Stimulated activated CD8-positive, alpha-beta memory T cell treated with anti-CD3 and anti-CD28 coated beads, Interleukin-15, amount 100 ng/mL, for 48 hours (primary cell): ENCODE measurements around the gene MIPOL1.
"Not testable (repeated sequence)": the region's sequence is repeated elsewhere in the genome, so short reads cannot be mapped to it uniquely, and the experiment has no call there.

Experiments used
- DNase-seq, 2 donors: peaks; one replicate each; pipeline ENCODE4 v3.0.0-alpha.2; 2020; ENCODE audit warnings: low read depth in 2 of 2

Gene MIPOL1

GRCh38 chr14:37284760-37285159, 87.0 kb downstream of the MIPOL1 start:
- no peak for DNase-seq

- DNase-seq: no peak
These were observed 87.5 kb downstream of the MIPOL1 start for GRCh38 chr14:37285220-37285619.

- DNase-seq: no peak
These were observed 92.0 kb downstream of the MIPOL1 start for GRCh38 chr14:37289688-37290087.

GRCh38 chr14:37295262-37295661, 97.5 kb downstream of the MIPOL1 start:
- not testable (repeated sequence) for DNase-seq

GRCh38 chr14:37311252-37311651, 113.5 kb downstream of the MIPOL1 start:
- no peak for DNase-seq

- no peak for DNase-seq
These were observed 121.2 kb downstream of the MIPOL1 start for GRCh38 chr14:37318938-37319337.

- DNase-seq: no peak
These were observed 122.4 kb downstream of the MIPOL1 start for GRCh38 chr14:37320106-37320505.

- no peak for DNase-seq
These were observed 127.6 kb downstream of the MIPOL1 start for GRCh38 chr14:37325332-37325731.

GRCh38 chr14:37326434-37326833, 128.7 kb downstream of the MIPOL1 start:
- no peak for DNase-seq

GRCh38 chr14:37327933-37328332, 130.2 kb downstream of the MIPOL1 start:
- DNase-seq: not testable (repeated sequence)

GRCh38 chr14:37328673-37329072, 130.9 kb downstream of the MIPOL1 start:
- DNase-seq: no peak

- no peak for DNase-seq
These were observed 131.7 kb downstream of the MIPOL1 start for GRCh38 chr14:37329189-37330001.

GRCh38 chr14:37330910-37331309, 133.2 kb downstream of the MIPOL1 start:
- DNase-seq: no peak

- no peak for DNase-seq
These were observed 142.6 kb downstream of the MIPOL1 start for GRCh38 chr14:37340353-37340752.

GRCh38 chr14:37343307-37344094, 145.8 kb downstream of the MIPOL1 start:
- DNase-seq: no peak

GRCh38 chr14:37363661-37364060, 165.9 kb downstream of the MIPOL1 start:
- no peak for DNase-seq

- no peak for DNase-seq
These were observed 171.7 kb downstream of the MIPOL1 start for GRCh38 chr14:37369425-37369824.

GRCh38 chr14:37375566-37375965, 177.8 kb downstream of the MIPOL1 start:
- DNase-seq: no peak

GRCh38 chr14:37376944-37377609, 179.3 kb downstream of the MIPOL1 start:
- no peak for DNase-seq

GRCh38 chr14:37384870-37385596, 187.3 kb downstream of the MIPOL1 start:
- no peak for DNase-seq

- not testable (repeated sequence) for DNase-seq
These were observed 199.6 kb downstream of the MIPOL1 start for GRCh38 chr14:37397157-37397940.
